A673 (cell line): ENCODE results near the gene NDUFS1. TPM values are rescaled to one million over a fixed set of nuclear protein-coding genes. Genes with fewer than 3 reads are reported as not detected.
"Not testable (repeated sequence)": the region's sequence is repeated elsewhere in the genome, so short reads cannot be mapped to it uniquely, and the experiment has no call there.

Source experiments
- BruUV-seq: library from RNA; stranded (reverse); fragments of 400-500 nt; replicated peaks from 2 replicates; lab custom pipeline; 2021; lab: Mats Ljungman, UMichigan
- CTCF ChIA-PET: fragments of 300-600 bp; sonication (Branson Sonifier 250); formaldehyde crosslinking; loops from one replicate; lab custom pipeline; 2022; ENCODE audit warnings: antibody characterized with exemption; lab: Charles Lee
- POLR2A ChIA-PET: fragments of 300-600 bp; sonication (Branson Sonifier 250); formaldehyde crosslinking; loops from one replicate; lab custom pipeline; 2022; ENCODE audit warnings: antibody characterized with exemption; ENCODE audit not compliant: low non-redundant PET; lab: Charles Lee
- DNase-seq: peaks from one replicate; pipeline ENCODE4 v3.0.0-alpha.2; 2015; ENCODE audit warnings: low spot score
- H3K27ac ChIP-seq: fragments of 200-600 bp; sonication (generic); 2 replicates; pipeline ENCODE4 v1.5.1; 2016; ENCODE audit warnings: mixed run types, low read depth, mild to moderate bottlenecking, mixed read lengths, antibody characterized with exemption, low read length; ENCODE audit not compliant: poor library complexity, severe bottlenecking
- H3K27me3 ChIP-seq: fragments of 200-600 bp; sonication (generic); replicated peaks from 2 replicates; pipeline ENCODE4 v1.6.1; 2017; ENCODE audit warnings: mixed run types, low read depth, mild to moderate bottlenecking, mixed read lengths, antibody characterized with exemption, low read length; ENCODE audit not compliant: insufficient read depth, poor library complexity
- H3K36me3 ChIP-seq: fragments of 200-600 bp; sonication (generic); 2 replicates; pipeline ENCODE4 v1.6.1; 2016; ENCODE audit warnings: mixed run types, mild to moderate bottlenecking, mixed read lengths, antibody characterized with exemption, low read length; ENCODE audit not compliant: insufficient read depth, poor library complexity, severe bottlenecking
- H3K4me1 ChIP-seq: fragments of 200-600 bp; sonication (generic); 2 replicates; pipeline ENCODE4 v1.6.1; 2017; ENCODE audit warnings: mixed run types, mild to moderate bottlenecking, mixed read lengths, antibody characterized with exemption, low read length; ENCODE audit not compliant: insufficient read depth, poor library complexity, severe bottlenecking
- H3K4me3 ChIP-seq: fragments of 200-600 bp; sonication (generic); 2 replicates; pipeline ENCODE4 v1.5.1; 2016; ENCODE audit warnings: low read depth, mixed run types, mild to moderate bottlenecking, mixed read lengths, low read length; ENCODE audit not compliant: poor library complexity, severe bottlenecking
- H3K9me3 ChIP-seq: fragments of 200-600 bp; sonication (generic); 2 replicates; pipeline ENCODE4 v1.6.1; 2016; ENCODE audit warnings: mixed run types, low read depth, mild to moderate bottlenecking, mixed read lengths, antibody characterized with exemption, low read length; ENCODE audit not compliant: poor library complexity, severe bottlenecking
- CTCF ChIP-seq: fragments of 300-800, 200-600 bp; sonication (generic); conservative IDR thresholded peaks from 2 replicates; pipeline ENCODE4 v1.5.1; 2017; ENCODE audit warnings: low read depth, mild to moderate bottlenecking, antibody characterized with exemption, low read length, moderate library complexity, mixed read lengths
- EZH2 ChIP-seq: fragments of 200-600 bp; sonication (generic); IDR thresholded peaks from 2 replicates; pipeline ENCODE4 v1.6.1; 2017; ENCODE audit warnings: borderline replicate concordance, low read depth, mild to moderate bottlenecking, mixed read lengths, antibody characterized with exemption, low read length; ENCODE audit not compliant: poor library complexity, severe bottlenecking
- intact Hi-C: fragments of 100-400 bp; cut with micrococcal nuclease; formaldehyde crosslinking; loops from one replicate; pipeline ENCODE4 v1.10.0; 2022; ENCODE audit not compliant: unreplicated experiment
- total RNA-seq: library from RNA; stranded (reverse); gene quantifications from 2 replicates; pipeline ENCODE4 v1.2.3, GENCODE V29; 2021

The NDUFS1 gene
- total RNA-seq, 1 experiment from 2014 or later = 134 TPM

GRCh38 chr2:206189691-206190090 lies 30.4 kb upstream of the NDUFS1 start:
- no peak overlapping the region for H3K4me3 ChIP-seq
- H3K9me3 ChIP-seq = no peaks in the 10 kb centered on the region
- no peaks in the 10 kb centered on the region for H3K27me3 ChIP-seq
- ChIA-PET POLR2A (no interaction called here), CTCF (no interaction called here)
- H3K27ac ChIP-seq = no peak overlapping the region
- no peaks in the 10 kb centered on the region for H3K36me3 ChIP-seq
- no peaks in the 10 kb centered on the region for H3K4me1 ChIP-seq
- BruUV-seq = no TSS peak
- no peak for DNase-seq
- TF ChIP-seq EZH2 = no peak
- TF ChIP-seq CTCF = no peak
- intact Hi-C loops = no loop called here

DNA sequence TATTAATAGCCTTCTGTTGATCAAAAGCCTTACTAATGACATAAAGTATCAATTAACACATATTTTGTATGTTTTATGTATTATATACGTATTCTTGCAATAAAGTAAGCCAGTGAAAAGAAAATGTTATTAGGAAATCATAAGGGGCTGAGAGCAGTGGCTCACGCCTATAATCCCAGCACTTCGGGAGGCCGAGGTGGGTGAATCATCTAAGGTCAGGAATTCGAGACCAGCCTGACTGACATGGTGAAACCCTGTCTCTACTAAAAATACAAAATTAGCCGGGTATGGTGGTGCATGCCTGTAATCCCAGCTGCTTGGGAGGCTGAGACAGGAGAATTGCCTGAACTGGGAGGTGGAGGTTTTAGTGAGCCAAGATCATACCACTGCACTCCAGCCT lies 22.3 kb upstream of the NDUFS1 start:
- DNase-seq, H3K4me3 ChIP-seq, H3K4me1 ChIP-seq, POLR2A ChIA-PET, H3K9me3 ChIP-seq, H3K36me3 ChIP-seq, H3K27ac ChIP-seq, H3K27me3 ChIP-seq, intact Hi-C loops, CTCF ChIA-PET, BruUV-seq: not testable (repeated sequence)

- Histone ChIP-seq H3K27me3 (no peaks in the 10 kb centered on the region), H3K4me3 (no peak overlapping the region), H3K36me3 (no peaks in the 10 kb centered on the region), H3K27ac (no peak overlapping the region), H3K9me3 (no peaks in the 10 kb centered on the region), H3K4me1 (no peaks in the 10 kb centered on the region)
- TF ChIP-seq EZH2 (no peak), CTCF (no peak)
- DNase-seq = no peak
- no TSS peak for BruUV-seq
- ChIA-PET CTCF (no interaction called here), POLR2A (no interaction called here)
- intact Hi-C loops = no loop called here
Measured at GRCh38 chr2:206176901-206177300, 17.7 kb upstream of the NDUFS1 start.

- H3K36me3 ChIP-seq = no peaks in the 10 kb centered on the region
- H3K4me1 ChIP-seq = no peaks in the 10 kb centered on the region
- no peaks in the 10 kb centered on the region for H3K9me3 ChIP-seq
- no peak for DNase-seq
- intact Hi-C loops = no loop called here
- BruUV-seq = no TSS peak
- TF ChIP-seq CTCF (no peak), EZH2 (no peak)
- no peaks in the 10 kb centered on the region for H3K27me3 ChIP-seq
- ChIA-PET POLR2A (no interaction called here), CTCF (no interaction called here)
- no peak overlapping the region for H3K27ac ChIP-seq
- no peak overlapping the region for H3K4me3 ChIP-seq
Measured at GRCh38 chr2:206176121-206176520, 16.9 kb upstream of the NDUFS1 start.
